HepG2 (cell line): ENCODE measurements around the gene MAFB. TPM values are rescaled to one million over a fixed set of nuclear protein-coding genes. Genes with fewer than 3 reads are reported as not detected.

Source experiments
- ATAC-seq: fragments of 200-7000 bp; cut with Tn5 transposase; 3 replicates; pipeline ENCODE4 v1.9.1; 2020; ENCODE audit warnings: mild to moderate bottlenecking, moderate library complexity
- BruUV-seq: library from RNA; stranded (reverse); fragments of 400-500 nt; replicated peaks from 2 replicates; lab custom pipeline; 2021; lab: Mats Ljungman, UMichigan
- CTCF ChIA-PET: fragments of 300-600 bp; formaldehyde crosslinking; extraction: SDS; loops from one replicate; lab custom pipeline; 2021; ENCODE audit warnings: low total read pairs, inconsistent platforms, low intra/inter-chr PET ratio; lab: Yijun Ruan, JAX
- POLR2A ChIA-PET: fragments of 350-600 bp; sonication (Branson Sonifier 250); formaldehyde crosslinking; loops from one replicate; lab custom pipeline; 2020; ENCODE audit warnings: antibody characterized with exemption, inconsistent platforms; lab: Yijun Ruan, JAX
- DNase-seq: peaks from one replicate; pipeline ENCODE4 v3.0.0-alpha.2; 2015; ENCODE audit warnings: low spot score
- FAIRE-seq: peaks from 3 replicates; lab custom pipeline; 2011; peaks lifted over from hg19 to GRCh38; lab: Jason Lieb, UNC
- H2AFZ ChIP-seq: one replicate; pipeline ENCODE4 v1.6.1; 2011; ENCODE audit warnings: low read length, inconsistent platforms
- H3K27ac ChIP-seq: fragments of 300-600 bp; 3 replicates; pipeline ENCODE4 v1.8.0; 2011; ENCODE audit warnings: mixed run types, mild to moderate bottlenecking, mixed read lengths, low read length, inconsistent platforms; ENCODE audit not compliant: insufficient read depth; ENCODE audit errors: extremely low read length
- H3K27me3 ChIP-seq, 2 experiments: fragments of 200-600 bp in 1 of 2; 2 replicates in 1 of 2; 3 replicates in 1 of 2; pipeline versions ENCODE4 v1.6.0 to v1.8.0; 2011; ENCODE audit warnings: low read length in 2 of 2, mild to moderate bottlenecking in 2 of 2, moderate library complexity in 2 of 2, inconsistent platforms in 1 of 2; ENCODE audit not compliant: insufficient read depth in 2 of 2, control insufficient read depth in 1 of 2
- H3K36me3 ChIP-seq, 2 experiments: fragments of 200-600 bp in 1 of 2; replicated peaks in 1 of 2; 2 replicates in 1 of 2; 3 replicates in 1 of 2; pipeline versions ENCODE4 v1.5.1 to v1.8.0; 2011; ENCODE audit warnings: low read length in 2 of 2, inconsistent platforms in 1 of 2; ENCODE audit not compliant: insufficient read depth in 2 of 2, control insufficient read depth in 1 of 2
- H3K4me1 ChIP-seq: 2 replicates; pipeline ENCODE4 v1.5.1; 2012; ENCODE audit warnings: low read length, inconsistent platforms; ENCODE audit not compliant: insufficient read depth
- H3K4me2 ChIP-seq: 2 replicates; pipeline ENCODE4 v1.6.0; 2011; ENCODE audit warnings: low read depth, low read length, inconsistent platforms
- H3K4me3 ChIP-seq, 3 experiments: fragments of 200-600 bp in 1 of 3; sonication (generic), shearing (Covaris generic) in 1 of 3; replicated peaks in 1 of 3; 2 replicates each; pipeline ENCODE4 v1.5.1; 2011 to 2016; ENCODE audit warnings: low read length in 3 of 3, inconsistent platforms in 2 of 3, low read depth in 2 of 3, mild to moderate bottlenecking in 2 of 3, control low read depth in 1 of 3, mixed read lengths in 1 of 3; ENCODE audit not compliant: insufficient read depth in 1 of 3
- H3K79me2 ChIP-seq: one replicate; pipeline ENCODE4 v1.6.1; 2011; ENCODE audit warnings: low read length, inconsistent platforms; ENCODE audit not compliant: insufficient read depth
- H3K9ac ChIP-seq: 2 replicates; pipeline ENCODE4 v1.6.0; 2011; ENCODE audit warnings: mild to moderate bottlenecking, low read depth, low read length, inconsistent platforms; ENCODE audit not compliant: insufficient read depth
- H3K9me3 ChIP-seq: 2 replicates; pipeline ENCODE4 v1.5.1; 2012; ENCODE audit warnings: mild to moderate bottlenecking, low read length
- H4K20me1 ChIP-seq: 2 replicates; pipeline ENCODE4 v1.6.0; 2011; ENCODE audit warnings: inconsistent platforms, mild to moderate bottlenecking, low read length, moderate library complexity; ENCODE audit not compliant: insufficient read depth
- CCDC6 ChIP-seq: sonication (generic); formaldehyde crosslinking; IDR thresholded peaks from 2 replicates; pipeline ENCODE4 v1.8.1; 2022; ENCODE audit warnings: mild to moderate bottlenecking, missing genetic modification reagents, moderate library complexity
- FOSL2 ChIP-seq: sonication (generic); formaldehyde crosslinking; IDR thresholded peaks from 2 replicates; pipeline ENCODE4 v1.4.0; 2020; ENCODE audit warnings: missing genetic modification reagents
- GABPB1 ChIP-seq: IDR thresholded peaks from 2 replicates; pipeline ENCODE4 v1.6.1; 2016; ENCODE audit warnings: mild to moderate bottlenecking, missing genetic modification reagents, moderate library complexity, missing compliant biosample characterization
- HOXA9 ChIP-seq: sonication (generic); formaldehyde crosslinking; IDR thresholded peaks from 2 replicates; pipeline ENCODE4 v1.8.1; 2022; ENCODE audit warnings: missing genetic modification reagents, mild to moderate bottlenecking, moderate library complexity, borderline replicate concordance
- JUND ChIP-seq: sonication (generic); formaldehyde crosslinking; IDR thresholded peaks from 2 replicates; pipeline ENCODE4 v1.8.0; 2022; ENCODE audit warnings: mild to moderate bottlenecking, missing genetic modification reagents
- KMT2B ChIP-seq: IDR thresholded peaks from 2 replicates; pipeline ENCODE4 v1.6.1; 2016; ENCODE audit warnings: missing genetic modification reagents, missing compliant biosample characterization
- MYC ChIP-seq: sonication (generic); formaldehyde crosslinking; IDR thresholded peaks from 2 replicates; pipeline ENCODE4 v1.9.0; 2021; ENCODE audit warnings: missing genetic modification reagents, borderline replicate concordance
- MZF1 ChIP-seq: sonication (generic); formaldehyde crosslinking; IDR thresholded peaks from 2 replicates; pipeline ENCODE4 v1.8.1; 2023; ENCODE audit warnings: mild to moderate bottlenecking, missing genetic modification reagents, borderline replicate concordance
- PAF1 ChIP-seq: IDR thresholded peaks from 2 replicates; pipeline ENCODE4 v1.6.1; 2016; ENCODE audit warnings: missing genetic modification reagents, missing compliant biosample characterization
- RXRA ChIP-seq: sonication (generic); formaldehyde crosslinking; IDR thresholded peaks from 2 replicates; pipeline ENCODE4 v1.5.1; 2020; ENCODE audit warnings: missing genetic modification reagents
- SOX5 ChIP-seq: IDR thresholded peaks from 2 replicates; pipeline ENCODE4 v1.6.1; 2016; ENCODE audit warnings: borderline replicate concordance
- TBX2 ChIP-seq: sonication (generic); formaldehyde crosslinking; IDR thresholded peaks from 2 replicates; pipeline ENCODE4 v1.5.0; 2020; ENCODE audit warnings: missing genetic modification reagents, mild to moderate bottlenecking, borderline replicate concordance
- ZNF280D ChIP-seq: sonication (generic); formaldehyde crosslinking; IDR thresholded peaks from 2 replicates; pipeline ENCODE4 v1.5.1; 2020; ENCODE audit warnings: mild to moderate bottlenecking, missing genetic modification reagents
- ZNF614 ChIP-seq: IDR thresholded peaks from 2 replicates; pipeline ENCODE4 v1.6.1; 2018; ENCODE audit warnings: missing biosample characterization, missing genetic modification reagents, inconsistent platforms, borderline replicate concordance
- ZNF740 ChIP-seq: sonication (generic); formaldehyde crosslinking; IDR thresholded peaks from 2 replicates; pipeline ENCODE4 v1.4.0; 2020; ENCODE audit warnings: missing genetic modification reagents
- WGBS: methylation state at CpG from one replicate; pipeline ENCODE4 v1.1.6; 2017; ENCODE audit warnings: low lambda C conversion rate; 5-methylcytosine and 5-hydroxymethylcytosine counted together
- in situ Hi-C: cut with HindIII; loops from 2 replicates; pipeline ENCODE4 v1.10.0; 2017; ENCODE audit warnings: low pct_unique_long_range_greater_than_20kb; ENCODE audit not compliant: extremely low pct_ligation_motif_present
- intact Hi-C: fragments of 100-400 bp; cut with micrococcal nuclease; formaldehyde crosslinking; loops from one replicate; pipeline ENCODE4 v1.10.0; 2022; ENCODE audit not compliant: unreplicated experiment
- polyA plus RNA-seq, 8 experiments: library from polyadenylated mRNA; depleted of rRNA in 3 of 8; stranded (reverse) in 7 of 8; unstranded in 1 of 8; fragments of >200 nt; fragmentation: Illumina TruSeq in 4 of 8; extraction: Trizol in 4 of 8; gene quantifications; 2 replicates each; pipeline versions ENCODE4 v1.2.1 to v1.2.3, GENCODE V29; 2011 to 2016; ENCODE audit warnings: low read depth in 4 of 8, missing spikeins in 1 of 8, mixed read lengths in 1 of 8; ENCODE audit not compliant: insufficient read depth in 1 of 8
- total RNA-seq, 5 experiments: library from RNA; depleted of rRNA; stranded (reverse); fragments of >200 nt; fragmentation: Illumina TruSeq; extraction: Trizol; gene quantifications; 2 replicates each; pipeline ENCODE4 v1.2.3, GENCODE V29; 2016; ENCODE audit warnings: low read depth in 1 of 5
- TF ChIP-seq, protein P1 (sequence below): sonication (generic); formaldehyde crosslinking; IDR thresholded peaks from 2 replicates; pipeline ENCODE4 v1.4.0; 2020; ENCODE audit warnings: missing genetic modification reagents

The MAFB gene
- total and polyA plus RNA-seq, 2 of the 13 experiments (the other 11 are each of a cell fraction or from before 2014, with no cell fraction given) = 0.08 to 0.11 TPM

GRCh38 chr20:40694246-40694645, 5.2 kb upstream of the MAFB start:
- no peak overlapping the region for H2AFZ ChIP-seq
- intact Hi-C loops = loop anchor here (10.0 kb wide), 2 partner anchors 1429 to 1579 kb away; no protein-coding TSS in a partner anchor

More at GRCh38 chr20:40694246-40694645, 5.2 kb upstream of the MAFB start:
- POLR2A ChIA-PET = no interaction called here
- Histone ChIP-seq H3K36me3 (no peaks in the 10 kb centered on the region), H3K27me3 (peaks cover 0 to 18% of the 10 kb centered on the region in 2 experiments; a peak in 1 of 5 replicates)
- WGBS = 7% methylated on average over 3 of the region's 3 CpGs
- DNase-seq = no peak
- BruUV-seq = no TSS peak
- TF ChIP-seq FOSL2 (CRISPR knock-in tag) = no peak
- no peak for TF ChIP-seq ZNF280D (CRISPR knock-in tag)
- TF ChIP-seq RXRA (CRISPR knock-in tag) = no peak
- TF ChIP-seq HOXA9 (CRISPR knock-in tag) = no peak
- no peak for TF ChIP-seq TBX2 (CRISPR knock-in tag)
- no peak for TF ChIP-seq ZNF614 (CRISPR knock-in tag)
- no peak for TF ChIP-seq KMT2B (CRISPR knock-in tag)
- no peak for TF ChIP-seq MYC (CRISPR knock-in tag)
- TF ChIP-seq MZF1 = no peak
- no peak for TF ChIP-seq PAF1 (CRISPR knock-in tag)
- TF ChIP-seq CCDC6 (CRISPR knock-in tag) = no peak
- no peak for TF ChIP-seq GABPB1 (CRISPR knock-in tag)
- TF ChIP-seq SOX5 = no peak
- no peak for TF ChIP-seq JUND (CRISPR knock-in tag)
- TF ChIP-seq, protein P1, sequence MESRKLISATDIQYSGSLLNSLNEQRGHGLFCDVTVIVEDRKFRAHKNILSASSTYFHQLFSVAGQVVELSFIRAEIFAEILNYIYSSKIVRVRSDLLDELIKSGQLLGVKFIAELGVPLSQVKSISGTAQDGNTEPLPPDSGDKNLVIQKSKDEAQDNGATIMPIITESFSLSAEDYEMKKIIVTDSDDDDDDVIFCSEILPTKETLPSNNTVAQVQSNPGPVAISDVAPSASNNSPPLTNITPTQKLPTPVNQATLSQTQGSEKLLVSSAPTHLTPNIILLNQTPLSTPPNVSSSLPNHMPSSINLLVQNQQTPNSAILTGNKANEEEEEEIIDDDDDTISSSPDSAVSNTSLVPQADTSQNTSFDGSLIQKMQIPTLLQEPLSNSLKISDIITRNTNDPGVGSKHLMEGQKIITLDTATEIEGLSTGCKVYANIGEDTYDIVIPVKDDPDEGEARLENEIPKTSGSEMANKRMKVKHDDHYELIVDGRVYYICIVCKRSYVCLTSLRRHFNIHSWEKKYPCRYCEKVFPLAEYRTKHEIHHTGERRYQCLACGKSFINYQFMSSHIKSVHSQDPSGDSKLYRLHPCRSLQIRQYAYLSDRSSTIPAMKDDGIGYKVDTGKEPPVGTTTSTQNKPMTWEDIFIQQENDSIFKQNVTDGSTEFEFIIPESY = no peak
- TF ChIP-seq ZNF740 (CRISPR knock-in tag) = no peak
- TF ChIP-seq, all 625 proteins: peak for 0
- no peak for ATAC-seq
- Histone ChIP-seq H3K9me3 (no peaks in the 10 kb centered on the region), H4K20me1 (no peaks in the 10 kb centered on the region; the same call in 1 of the 2 replicates), H3K4me3 (no peak overlapping the region), H3K79me2 (no peaks in the 10 kb centered on the region), H3K4me1 (peaks cover 6% of the 10 kb centered on the region; the same call in 1 of the 2 replicates), H3K9ac (no peak overlapping the region), H3K27ac (no peak overlapping the region), H3K4me2 (no peak overlapping the region)
- CTCF ChIA-PET = no interaction called here
- FAIRE-seq = peak; percentile 61
- in situ Hi-C loops = loop anchor here (5.0 to 10.0 kb wide), 2 partner anchors 432 to 1419 kb away; no protein-coding TSS in a partner anchor
